22Rv1 (cell line): ENCODE results near the gene POLR2L.

Source experiments
- CTCF ChIP-seq: fragments of 450-650 bp; IDR thresholded peaks from 2 replicates; pipeline ENCODE4 v1.5.1; 2017; ENCODE audit warnings: mild to moderate bottlenecking
- ZFX ChIP-seq: fragments of 450-650 bp; IDR thresholded peaks from 2 replicates; pipeline ENCODE4 v1.6.1; 2017; ENCODE audit warnings: antibody characterized with exemption, borderline replicate concordance

GRCh38 chr11:819943-820649 lies 22.2 kb downstream of the POLR2L start:
- TF ChIP-seq CTCF = no peak
- no peak for TF ChIP-seq ZFX
